Skeletal muscle tissue (tissue), 4 donors: ENCODE measurements around the gene HOXD12. TPM values are rescaled to one million over a fixed set of nuclear protein-coding genes. Genes with fewer than 3 reads are reported as not detected.

Experiments
- H3K27ac ChIP-seq: one replicate; pipeline ENCODE4 v1.7.0; 2013; ENCODE audit warnings: mild to moderate bottlenecking, low read depth, low read length, inconsistent platforms
- H3K27me3 ChIP-seq, 3 donors: one replicate each; pipeline ENCODE4 v1.7.0; 2013; ENCODE audit warnings: low read length in 3 of 3; ENCODE audit not compliant: control insufficient read depth in 3 of 3, insufficient read depth in 3 of 3
- H3K36me3 ChIP-seq, 3 donors: one replicate each; pipeline ENCODE4 v1.7.0; 2013; ENCODE audit warnings: low read length in 3 of 3; ENCODE audit not compliant: control insufficient read depth in 3 of 3, insufficient read depth in 3 of 3
- H3K4me1 ChIP-seq, 3 donors: one replicate each; pipeline ENCODE4 v1.7.0; 2013; ENCODE audit warnings: low read length in 3 of 3, mild to moderate bottlenecking in 3 of 3; ENCODE audit not compliant: control insufficient read depth in 3 of 3, insufficient read depth in 3 of 3
- H3K4me3 ChIP-seq, 3 donors: one replicate each; pipeline ENCODE4 v1.7.0; 2013; ENCODE audit warnings: low read length in 3 of 3
- H3K9ac ChIP-seq, 3 donors: one replicate each; pipeline ENCODE4 v1.7.0; 2013; ENCODE audit warnings: low read length in 3 of 3, mild to moderate bottlenecking in 3 of 3, moderate library complexity in 2 of 3, low read depth in 1 of 3
- H3K9me3 ChIP-seq, 3 donors: one replicate each; pipeline ENCODE4 v1.7.0; 2013; ENCODE audit warnings: low read length in 3 of 3; ENCODE audit not compliant: control insufficient read depth in 3 of 3
- total RNA-seq: library from RNA; depleted of rRNA; stranded (reverse); fragments of >200 nt; gene quantifications from one replicate; pipeline ENCODE4 v1.2.3, GENCODE V29; 2014
- donor health status: Osteomylitis.

The HOXD12 gene
- total RNA-seq, 1 donor from 2014 or later, result not detected

- peak overlapping the region; percentile 39 to 63 (median 45) for H3K4me3 ChIP-seq
- H3K36me3 ChIP-seq, result no peaks in the 10 kb centered on the region
- peaks cover 12 to 67% (median 15%) of the 10 kb centered on the region in 3 donors for H3K27me3 ChIP-seq
Observed at GRCh38 chr2:176138923-176139660, 39.5 kb downstream of the HOXD12 start.

GRCh38 chr2:176139661-176140512, 40.3 kb downstream of the HOXD12 start:
- Histone ChIP-seq H3K27ac (peak overlapping the region; percentile 76), H3K4me1 (peaks cover 19 to 28% (median 27%) of the 10 kb centered on the region in 3 donors), H3K9me3 (no peaks in the 10 kb centered on the region), H3K4me3 (peak overlapping the region; percentile 45 to 70 (median 65)), H3K36me3 (no peaks in the 10 kb centered on the region), H3K27me3 (peaks cover 12 to 62% (median 12%) of the 10 kb centered on the region in 3 donors), H3K9ac (peak overlapping the region; percentile 20 to 72 (median 60))

More at GRCh38 chr2:176138923-176139660, 39.5 kb downstream of the HOXD12 start:
- Histone ChIP-seq H3K4me1 (peaks cover 19 to 33% (median 28%) of the 10 kb centered on the region in 3 donors), H3K27ac (peak overlapping the region; percentile 76), H3K9ac (peak overlapping the region; percentile 30 to 61 (median 60)), H3K9me3 (no peaks in the 10 kb centered on the region)

GRCh38 chr2:176140513-176141317, 41.1 kb downstream of the HOXD12 start:
- no peaks in the 10 kb centered on the region for H3K9me3 ChIP-seq
- peak overlapping the region; percentile 20 to 72 (median 57) for H3K9ac ChIP-seq
- H3K27me3 ChIP-seq, result peaks cover 9 to 61% (median 11%) of the 10 kb centered on the region in 3 donors
- H3K36me3 ChIP-seq, result no peaks in the 10 kb centered on the region
- peaks cover 14 to 24% (median 21%) of the 10 kb centered on the region in 3 donors for H3K4me1 ChIP-seq
- peak overlapping the region; percentile 65 for H3K27ac ChIP-seq
- H3K4me3 ChIP-seq, result peak overlapping the region; percentile 65 to 70 (median 70)

GRCh38 chr2:176142281-176142680, 42.7 kb downstream of the HOXD12 start:
- H3K9ac ChIP-seq, result no peak overlapping the region
- H3K4me1 ChIP-seq, result peaks cover 14 to 21% (median 18%) of the 10 kb centered on the region in 3 donors
- H3K27me3 ChIP-seq, result peaks cover 6 to 55% (median 7%) of the 10 kb centered on the region in 3 donors
- no peaks in the 10 kb centered on the region for H3K36me3 ChIP-seq
- H3K27ac ChIP-seq, result no peak overlapping the region
- no peaks in the 10 kb centered on the region for H3K9me3 ChIP-seq
- H3K4me3 ChIP-seq, result no peak overlapping the region

- Histone ChIP-seq H3K27me3 (peaks cover under 1 to 46% (median 6%) of the 10 kb centered on the region in 3 donors), H3K9ac (no peak overlapping the region), H3K27ac (no peak overlapping the region), H3K4me1 (peaks cover 7 to 13% (median 8%) of the 10 kb centered on the region in 3 donors), H3K4me3 (no peak overlapping the region), H3K9me3 (no peaks in the 10 kb centered on the region), H3K36me3 (peaks cover 0 to 3% (median 0%) of the 10 kb centered on the region in 3 donors)
Observed at GRCh38 chr2:176145085-176145969, 45.7 kb downstream of the HOXD12 start.

- no peak overlapping the region for H3K27ac ChIP-seq
- H3K27me3 ChIP-seq, result peaks cover 0 to 46% (median 7%) of the 10 kb centered on the region in 3 donors
Observed at GRCh38 chr2:176146101-176146500, 46.5 kb downstream of the HOXD12 start.

GRCh38 chr2:176146645-176147044, 47.0 kb downstream of the HOXD12 start:
- H3K4me3 ChIP-seq, result no peak overlapping the region
- peaks cover 0 to 4% (median 0%) of the 10 kb centered on the region in 3 donors for H3K36me3 ChIP-seq
- H3K4me1 ChIP-seq, result peaks cover 0 to 5% (median 2%) of the 10 kb centered on the region in 3 donors
- H3K27me3 ChIP-seq, result peaks cover 0 to 46% (median 8%) of the 10 kb centered on the region in 3 donors
- H3K9ac ChIP-seq, result no peak overlapping the region
- no peak overlapping the region for H3K27ac ChIP-seq
- H3K9me3 ChIP-seq, result no peaks in the 10 kb centered on the region

More at GRCh38 chr2:176146101-176146500, 46.5 kb downstream of the HOXD12 start:
- H3K36me3 ChIP-seq, result peaks cover 0 to 4% (median 0%) of the 10 kb centered on the region in 3 donors
- H3K4me1 ChIP-seq, result peaks cover 2 to 7% (median 2%) of the 10 kb centered on the region in 3 donors
- no peaks in the 10 kb centered on the region for H3K9me3 ChIP-seq
- no peak overlapping the region for H3K9ac ChIP-seq
- no peak overlapping the region for H3K4me3 ChIP-seq

- peaks cover 0 to 5% (median 2%) of the 10 kb centered on the region in 3 donors for H3K4me1 ChIP-seq
- H3K9ac ChIP-seq, result no peak overlapping the region
- no peaks in the 10 kb centered on the region for H3K9me3 ChIP-seq
- H3K36me3 ChIP-seq, result peaks cover 0 to 4% (median 0%) of the 10 kb centered on the region in 3 donors
- H3K4me3 ChIP-seq, result no peak overlapping the region
- H3K27me3 ChIP-seq, result peaks cover 0 to 48% (median 11%) of the 10 kb centered on the region in 3 donors
- no peak overlapping the region for H3K27ac ChIP-seq
Observed at GRCh38 chr2:176147210-176147799, 47.7 kb downstream of the HOXD12 start.
